Limb (tissue), 2 donors: Measurements from ENCODE around the gene TEDC1.

ENCODE experiments used
- DNase-seq, 2 donors: peaks; one replicate each; pipeline ENCODE4 v3.0.0-alpha.2; 2016; ENCODE audit errors: extremely low spot score in 2 of 2

Gene TEDC1

DNA sequence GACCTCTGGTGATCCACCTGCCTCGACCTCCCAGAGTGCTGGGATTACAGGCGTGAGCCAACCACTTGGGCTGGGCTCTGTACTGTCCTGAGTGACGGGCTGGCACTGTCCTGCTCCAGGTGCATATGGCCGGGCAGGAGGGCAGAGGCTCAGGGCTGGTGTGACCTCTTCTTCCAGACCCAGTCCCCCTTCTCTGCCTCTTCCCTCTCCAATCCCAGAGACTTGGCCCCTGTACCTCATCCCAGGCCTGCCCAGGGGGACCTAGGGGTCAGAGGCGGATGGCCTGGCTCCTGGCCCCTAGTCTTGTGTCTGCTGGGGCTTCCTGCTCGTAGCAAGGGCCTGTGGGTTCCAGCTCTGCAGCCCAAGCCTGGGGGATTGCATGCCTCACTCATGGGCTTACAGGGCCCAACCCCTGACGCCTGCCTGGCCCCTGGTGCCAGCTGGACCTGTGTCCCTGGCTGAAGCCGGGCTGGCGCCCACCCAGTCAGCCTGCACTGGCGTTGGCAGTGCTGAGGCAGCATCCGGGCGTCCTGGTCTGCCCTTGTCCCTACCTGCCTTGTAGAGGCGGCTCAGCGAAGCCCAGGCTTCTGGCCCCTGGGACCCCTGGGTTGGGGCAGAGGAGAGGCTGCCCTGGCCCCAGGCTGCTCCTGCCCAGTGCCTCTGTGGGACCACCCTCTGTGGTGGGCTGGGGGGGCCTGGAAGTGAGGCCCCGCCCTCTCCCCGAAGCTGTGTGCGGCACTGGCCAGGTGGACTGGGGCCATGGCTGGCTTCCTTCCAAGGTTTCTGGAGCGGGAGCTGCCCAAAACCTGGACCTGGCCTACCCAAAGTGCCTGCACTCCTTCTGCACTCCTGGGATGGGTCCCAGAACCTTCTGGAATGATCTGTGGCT, 4.3 kb downstream of the TEDC1 start:
- DNase-seq = peak in 1 of 2 donors; percentile 43

DNA sequence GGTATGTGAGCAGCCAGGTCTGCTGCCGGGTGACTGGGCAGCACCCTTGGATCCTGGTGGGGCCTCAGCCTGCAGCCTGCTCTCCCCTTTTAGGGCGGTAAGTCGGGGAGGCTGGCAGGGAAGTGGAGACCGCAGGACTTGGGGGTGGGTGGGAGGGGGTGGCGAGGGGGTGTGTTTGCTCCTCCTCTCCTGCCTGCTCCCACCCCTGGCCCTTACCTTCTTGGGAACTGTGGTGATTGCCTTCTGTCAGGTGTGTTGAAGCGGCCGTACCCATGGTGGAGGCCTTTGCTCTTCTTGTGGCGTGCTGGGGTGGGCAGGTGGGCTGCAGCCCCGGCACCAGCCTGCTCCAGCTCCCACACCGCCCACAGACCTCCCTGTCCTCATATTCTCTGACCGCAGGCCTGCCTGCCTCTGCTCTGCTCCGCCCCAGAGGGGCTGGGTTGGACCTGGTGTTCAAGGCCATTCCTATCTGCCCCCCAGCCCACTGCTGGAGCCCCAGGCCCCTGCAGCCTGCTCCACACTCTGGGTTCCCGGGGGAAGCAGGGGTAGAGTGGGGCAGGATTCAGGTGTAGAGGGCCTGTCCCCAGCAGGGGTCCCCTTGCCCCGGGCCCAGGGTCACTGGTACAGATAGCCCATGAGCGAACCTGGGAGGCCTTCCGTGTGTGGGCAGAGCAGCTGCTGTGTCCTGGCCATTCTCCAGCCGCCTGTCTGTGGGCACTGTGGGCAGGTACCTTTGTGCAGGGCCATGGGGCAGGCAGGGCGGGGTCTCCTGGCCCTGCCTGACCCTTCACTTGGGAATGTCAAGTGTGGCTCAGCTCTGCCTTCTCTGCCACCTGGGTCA, 5.2 kb downstream of the TEDC1 start:
- DNase-seq = no peak

DNA sequence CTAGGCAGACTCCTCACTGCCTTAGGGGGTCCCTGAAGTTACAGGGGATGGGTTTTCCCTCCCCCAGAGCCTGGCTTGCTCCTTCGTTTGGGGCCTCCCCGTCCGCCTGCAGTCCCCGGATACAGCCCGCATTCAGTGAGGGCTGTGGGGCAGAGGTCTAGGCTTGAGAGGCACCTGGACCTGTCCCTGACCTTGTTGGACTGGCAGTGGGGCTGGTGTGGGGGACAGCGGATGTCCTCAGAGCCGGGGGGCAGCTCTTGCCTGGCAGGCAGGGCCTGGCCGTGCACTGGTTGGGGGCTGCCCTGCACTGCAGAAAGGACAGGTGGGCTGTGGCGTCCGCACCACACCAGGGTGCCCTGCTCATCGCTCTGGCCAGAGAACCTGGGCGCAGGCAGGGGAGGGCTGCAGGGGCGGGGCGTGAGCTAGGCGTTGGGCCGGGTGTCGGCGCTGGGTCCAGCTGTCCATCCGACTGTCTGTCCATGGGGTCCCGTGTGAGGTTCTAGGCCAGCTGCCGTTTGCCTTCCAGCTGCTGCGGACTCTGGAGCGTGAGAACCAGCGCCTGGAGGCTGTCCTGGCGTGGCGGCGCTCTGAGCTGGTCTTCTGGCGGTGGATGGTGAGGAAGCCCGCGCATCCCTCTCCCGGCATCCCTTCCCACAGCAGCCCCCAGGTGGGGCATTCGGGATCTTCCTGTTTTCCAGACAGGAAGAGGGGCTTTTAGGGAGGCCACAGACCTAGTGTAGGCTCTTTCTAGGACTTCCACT, 6.0 kb downstream of the TEDC1 start:
- no peak for DNase-seq

DNA sequence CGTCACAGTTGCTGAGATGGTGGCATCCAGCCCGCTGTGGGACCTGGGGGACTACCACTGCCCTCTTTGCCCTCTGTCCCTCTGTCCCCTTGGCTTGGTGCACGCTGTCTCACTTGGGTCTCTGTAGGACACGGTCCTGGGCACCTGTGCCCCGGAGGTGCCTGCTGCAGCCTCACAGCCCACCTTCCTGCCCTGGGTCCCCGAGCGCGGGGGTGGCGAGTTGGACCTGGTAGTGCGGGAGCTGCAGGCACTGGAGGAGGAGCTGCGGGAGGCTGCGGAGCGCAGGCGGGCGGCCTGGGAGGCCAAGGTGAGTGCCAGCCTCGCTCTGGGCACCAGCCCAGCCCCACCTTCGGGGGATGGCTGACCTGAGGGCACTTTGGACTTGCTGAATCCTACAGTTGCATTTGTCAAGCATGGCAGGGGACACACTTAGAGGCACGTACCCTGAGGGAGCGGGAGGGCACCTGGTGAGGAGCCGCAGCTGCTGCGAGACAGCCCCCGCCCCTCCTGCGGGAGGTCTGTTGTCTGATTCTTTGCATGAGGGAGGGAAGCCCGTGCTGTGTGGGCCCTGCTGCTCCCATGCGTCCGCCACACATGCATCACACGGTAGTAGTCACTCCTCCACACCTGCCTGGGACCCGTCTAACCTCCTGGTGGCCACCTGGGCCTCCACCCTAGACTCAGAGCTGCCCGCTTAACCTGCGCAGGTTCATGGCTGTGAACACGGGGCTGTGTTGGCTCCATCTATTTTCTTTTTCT, 6.8 kb downstream of the TEDC1 start:
- peak in 1 of 2 donors; percentile 45 for DNase-seq

DNA sequence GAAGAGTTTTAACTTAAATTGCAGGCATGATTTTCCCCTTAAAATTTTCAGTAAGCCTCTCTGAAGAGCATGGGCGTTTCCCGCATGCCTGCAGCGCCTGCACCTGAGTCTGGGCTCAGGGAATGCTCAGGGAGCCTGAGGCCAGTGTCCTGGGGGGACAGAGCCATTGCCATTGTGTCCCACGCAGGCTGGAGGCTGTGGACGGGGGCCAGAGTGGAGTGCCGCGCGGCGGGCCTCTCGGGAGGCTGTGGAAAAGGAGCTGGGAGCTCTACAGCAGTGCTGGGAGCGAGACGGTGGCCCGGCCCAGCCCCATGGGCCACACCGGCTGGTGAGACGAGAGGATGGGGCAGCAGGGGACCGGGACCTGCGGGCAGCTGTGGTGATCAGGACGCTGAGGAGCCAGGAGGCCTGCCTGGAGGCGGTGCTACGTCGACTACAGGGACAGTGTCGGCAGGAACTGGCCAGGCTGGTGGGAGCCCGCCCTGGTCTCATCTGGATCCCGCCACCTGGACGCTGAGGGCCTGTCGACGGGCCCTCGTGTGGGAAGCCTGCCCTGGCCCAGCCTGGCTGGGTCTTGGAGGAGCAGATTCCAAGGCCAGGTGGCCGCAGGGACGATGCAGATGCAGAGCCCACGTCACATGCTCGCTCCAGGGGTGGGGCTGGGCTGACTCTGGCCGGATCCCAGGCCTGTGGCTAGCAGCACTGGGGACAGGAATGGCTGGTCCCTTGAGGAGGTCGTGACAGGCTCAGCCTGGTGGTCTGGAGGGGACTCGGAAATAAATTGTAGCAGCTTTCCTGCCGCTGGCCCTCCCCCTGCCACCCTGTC, 7.6 kb downstream of the TEDC1 start:
- peak in 1 of 2 donors; percentile 47 for DNase-seq

DNA sequence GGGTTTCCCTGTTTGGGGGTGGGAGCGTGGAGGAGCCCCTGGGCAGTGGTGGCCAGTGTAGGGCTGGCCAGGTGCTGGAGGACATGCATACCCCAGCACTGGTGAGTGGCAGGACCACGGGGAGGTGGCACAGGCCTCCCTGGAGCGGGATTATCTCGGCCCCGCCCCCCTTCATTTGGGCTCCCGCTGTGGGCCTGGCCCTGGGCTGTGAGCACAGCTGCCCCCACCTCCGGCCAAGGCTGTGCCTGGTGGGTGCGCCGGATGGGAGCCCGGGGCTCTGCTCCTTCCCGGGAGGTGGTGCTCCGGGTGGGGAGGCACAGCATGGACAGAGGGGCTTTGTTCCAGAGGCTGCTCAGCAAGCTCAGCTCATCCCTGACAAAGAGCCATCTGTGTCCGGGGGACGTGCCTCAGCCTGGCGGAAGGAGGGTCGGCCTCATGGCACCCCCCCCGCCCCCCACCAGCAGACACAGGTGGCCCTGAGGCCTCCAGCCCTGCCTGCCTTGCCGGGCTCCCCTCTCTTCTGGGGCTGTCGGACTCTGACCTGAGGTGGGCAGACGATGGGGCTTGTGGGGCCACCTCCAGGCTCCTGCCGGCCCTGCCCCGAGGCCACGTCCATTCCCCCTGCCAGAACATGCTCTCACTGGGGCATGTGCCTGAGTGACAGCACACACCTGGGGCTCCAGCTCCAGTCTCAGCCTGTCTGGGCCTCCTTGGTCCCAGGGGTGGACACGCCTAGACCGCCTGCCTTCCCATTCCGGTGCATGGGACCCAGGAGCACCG, 8.4 kb downstream of the TEDC1 start:
- peak in 1 of 2 donors; percentile 70 for DNase-seq

DNA sequence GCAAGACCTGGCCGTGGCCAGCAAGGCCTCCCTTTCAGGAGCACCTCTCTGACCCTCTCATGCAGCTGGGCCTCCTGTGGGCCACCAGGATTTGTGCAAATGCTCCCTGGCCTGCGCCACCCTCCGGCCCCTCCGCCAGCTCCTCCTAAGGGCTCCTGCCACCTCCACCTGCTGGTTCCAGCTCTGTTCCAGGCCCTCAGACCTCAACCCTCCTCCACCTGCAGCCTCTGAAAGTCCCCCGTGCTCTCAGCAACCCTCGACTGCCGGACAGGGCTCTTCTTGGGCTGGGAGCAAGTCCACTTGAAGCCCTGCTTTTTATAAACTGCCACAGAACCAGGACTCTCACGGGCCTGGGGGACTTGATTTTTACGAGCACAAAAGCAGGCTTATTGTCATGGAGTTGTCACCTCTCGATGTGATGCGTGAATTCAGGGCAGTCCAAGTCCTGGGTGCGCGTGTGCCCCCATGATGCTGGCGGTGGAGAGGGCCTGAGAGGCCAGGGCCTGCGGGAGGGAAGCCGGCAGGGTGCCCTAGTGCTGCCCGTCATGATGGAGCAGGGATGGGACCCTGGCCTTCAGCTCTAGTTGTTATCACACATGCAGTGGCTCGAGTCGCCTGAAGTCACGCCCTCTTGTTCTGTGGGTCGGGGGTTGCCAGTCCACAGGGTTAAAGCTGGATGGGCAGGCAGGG, 9.1 kb downstream of the TEDC1 start:
- no peak for DNase-seq

DNA sequence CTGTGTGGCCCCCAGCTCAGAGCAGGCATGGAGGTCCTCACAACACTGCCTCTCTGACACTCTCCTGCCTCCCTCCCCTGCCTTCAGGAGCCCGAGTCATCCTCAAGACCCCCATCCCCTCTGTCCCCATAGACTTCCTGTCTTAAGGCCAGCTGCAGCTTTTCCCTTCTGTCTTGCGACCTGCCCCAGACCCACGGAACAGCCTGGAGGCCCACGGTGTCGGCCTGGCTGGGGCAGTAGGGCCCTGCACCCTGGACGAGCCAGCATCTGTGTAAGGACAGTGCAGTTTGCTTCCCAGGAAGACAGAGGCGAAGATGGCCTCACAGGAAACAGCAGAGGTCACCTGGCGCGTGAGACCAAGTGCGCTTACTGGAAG, 9.7 kb downstream of the TEDC1 start:
- no peak for DNase-seq

DNA sequence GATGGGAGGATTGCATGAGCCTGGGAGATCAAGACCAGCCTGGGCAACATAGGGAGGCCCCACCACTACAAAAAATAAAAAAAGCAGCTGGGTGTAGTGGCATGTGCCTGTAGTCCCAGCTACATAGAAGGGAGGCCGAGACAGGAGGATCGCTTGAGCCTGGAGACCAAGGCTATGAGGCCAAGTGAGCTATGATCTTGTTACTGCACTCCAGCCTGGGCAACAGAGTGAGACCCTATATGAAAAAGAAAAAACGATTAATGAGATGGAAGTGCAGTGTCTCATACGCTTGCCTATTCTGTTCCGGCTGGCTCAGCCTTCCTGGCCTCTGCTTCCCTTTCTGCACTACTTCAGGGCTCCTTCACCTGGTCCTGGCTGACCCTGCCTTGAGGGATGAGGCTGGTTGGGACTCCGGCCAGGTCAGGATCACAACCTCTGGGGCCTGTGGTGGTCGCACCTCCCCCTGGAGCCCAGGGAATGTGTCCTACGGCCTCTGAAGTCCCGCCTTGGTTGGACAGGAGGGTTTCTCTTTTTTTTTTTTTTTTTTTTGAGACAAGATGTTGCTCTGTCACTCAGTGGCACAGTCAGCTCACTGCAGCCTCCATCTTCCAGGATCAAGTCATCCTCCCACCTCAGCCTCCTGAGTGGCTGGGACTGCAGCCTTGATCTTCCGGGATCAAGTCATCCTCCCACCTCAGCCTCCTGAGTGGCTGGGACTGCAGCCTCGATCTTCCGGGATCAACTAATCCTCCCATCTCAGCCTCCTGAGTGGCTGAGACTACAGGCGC, 10.7 kb downstream of the TEDC1 start:
- no peak for DNase-seq

DNA sequence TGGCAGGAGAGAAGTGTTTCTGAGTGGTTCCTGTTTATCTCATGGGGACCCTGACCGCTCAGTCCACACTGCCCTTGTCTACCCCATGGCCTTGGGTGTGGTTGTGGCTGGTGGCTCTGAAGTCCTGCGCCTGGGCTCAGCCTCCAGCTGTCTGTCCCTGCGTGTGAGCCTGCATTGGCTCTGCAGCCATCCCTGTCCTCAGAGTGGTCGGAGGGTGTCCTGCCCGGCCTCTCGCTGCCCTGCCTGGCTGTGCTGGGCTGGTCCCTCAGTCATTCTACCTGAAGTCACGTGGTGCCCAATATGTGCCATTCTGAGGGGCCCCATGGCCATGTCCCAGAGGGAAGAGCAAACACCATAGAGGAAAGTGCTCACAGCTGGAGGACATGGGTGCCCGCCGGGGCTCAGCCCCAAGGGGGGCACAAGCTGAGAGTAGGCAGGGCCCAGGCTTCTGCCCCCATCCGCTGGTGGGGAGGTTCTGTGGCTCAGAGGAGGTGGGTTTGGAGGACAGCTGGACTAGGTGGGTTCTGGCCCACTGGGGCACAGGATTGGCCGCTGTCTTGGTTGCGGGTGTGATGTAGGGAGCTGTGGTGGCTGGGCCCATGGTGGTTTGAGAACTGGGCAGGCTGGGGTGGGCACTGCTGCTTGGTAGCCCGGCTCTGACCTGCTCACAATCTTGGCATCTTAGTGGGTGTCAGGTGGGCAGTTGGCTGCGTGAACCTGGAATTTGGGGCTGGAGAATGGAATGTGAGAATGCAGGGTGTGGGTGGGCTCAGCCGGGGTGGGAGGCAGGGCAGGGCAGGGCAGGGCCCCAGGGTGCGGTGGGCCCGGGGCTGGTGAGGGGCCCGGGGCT, 11.6 kb downstream of the TEDC1 start:
- DNase-seq = no peak

DNA sequence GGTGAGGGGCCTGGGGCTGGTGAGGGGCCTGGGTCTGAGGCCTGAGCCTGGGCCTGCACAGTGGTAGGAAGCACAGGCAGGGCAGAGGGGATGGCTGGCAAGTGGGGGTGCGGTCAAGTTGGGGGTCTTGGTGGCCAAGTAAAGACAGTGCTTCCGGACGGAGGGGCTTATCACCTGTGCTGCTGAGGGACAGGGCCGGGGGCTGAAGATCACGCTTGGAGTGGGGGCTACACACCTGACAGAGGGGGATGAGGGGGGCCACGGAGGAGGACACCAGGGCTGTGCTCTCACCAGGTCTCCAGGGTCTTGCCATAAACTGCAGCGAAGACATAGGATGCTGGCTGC, 12.2 kb downstream of the TEDC1 start:
- no peak for DNase-seq

DNA sequence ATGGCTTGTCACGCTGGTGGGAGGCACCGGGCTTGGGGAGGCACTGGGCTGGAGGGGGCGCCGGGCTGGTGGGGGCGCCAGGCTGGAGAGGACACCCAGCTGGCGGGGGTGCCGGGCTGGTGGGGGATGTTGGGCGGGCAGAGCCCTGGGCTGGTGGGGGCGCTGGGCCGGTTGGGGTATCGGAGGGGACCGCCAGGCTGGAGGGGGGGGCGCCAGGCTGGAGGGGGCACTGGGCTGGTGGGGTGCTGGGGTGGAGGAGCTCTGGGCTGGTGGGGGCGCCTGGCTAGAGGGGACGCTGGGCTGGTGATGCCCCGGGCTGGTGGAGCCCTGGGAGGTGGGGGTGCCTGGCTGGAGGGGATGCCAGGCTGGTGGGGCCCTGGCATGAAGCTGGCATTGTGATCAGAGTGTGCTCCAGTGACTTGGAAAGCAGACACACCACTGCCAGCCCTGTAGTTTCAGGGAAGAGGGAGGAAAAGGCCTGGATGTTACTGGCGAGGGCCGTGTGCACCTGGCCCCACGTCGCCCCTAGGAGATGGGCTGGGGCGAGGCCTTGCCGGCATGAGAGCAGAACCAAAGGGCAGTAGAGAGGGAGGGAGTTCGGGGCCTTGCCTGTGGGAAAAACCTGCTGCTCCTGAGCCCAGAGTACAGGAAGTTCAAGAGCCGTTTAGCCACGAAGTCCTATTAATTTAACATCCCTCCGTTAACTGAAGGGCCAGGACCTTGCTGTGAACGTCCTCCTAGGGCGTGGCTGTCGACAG, 13.1 kb downstream of the TEDC1 start:
- DNase-seq = no peak

DNA sequence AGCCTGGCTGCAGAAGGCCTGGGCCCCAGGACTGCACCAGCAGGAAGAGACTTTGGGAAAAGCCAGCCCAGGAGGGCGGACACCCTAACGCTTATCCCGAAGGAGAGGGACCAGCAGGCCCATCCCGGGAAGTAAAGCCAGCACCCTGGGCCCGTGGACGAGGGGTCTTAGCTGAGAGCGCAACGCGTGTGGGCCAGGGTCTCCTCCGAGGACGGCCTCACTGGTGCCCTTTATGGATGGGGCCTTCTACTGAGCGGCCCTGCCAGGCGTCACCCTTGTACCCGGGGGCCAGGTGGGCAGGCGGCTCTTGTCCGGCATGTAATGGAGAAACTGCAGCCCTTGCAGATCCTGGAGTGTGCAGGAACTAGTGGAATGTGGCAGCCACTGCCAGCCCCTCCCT, 14.1 kb downstream of the TEDC1 start:
- no peak for DNase-seq

DNA sequence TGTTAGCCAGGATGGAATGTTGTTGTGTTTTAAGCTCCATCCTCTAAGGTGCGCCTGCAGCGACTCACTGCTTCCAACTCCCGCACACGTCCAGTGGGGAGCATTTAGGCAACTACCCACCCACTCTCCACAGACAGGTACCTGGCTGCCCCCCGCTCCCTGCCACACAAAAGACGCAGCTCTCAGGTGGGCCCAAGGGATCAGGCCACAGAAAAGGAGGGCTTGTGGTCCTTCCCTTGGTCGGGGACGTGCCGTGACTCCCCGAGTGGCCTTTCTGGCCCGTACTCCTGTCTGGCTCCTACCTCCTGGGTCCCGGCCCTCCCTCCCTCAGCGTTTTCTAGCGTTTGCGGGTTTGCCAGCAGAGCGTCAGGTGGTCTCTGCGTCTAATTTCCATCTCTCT, 16.2 kb downstream of the TEDC1 start:
- no peak for DNase-seq

DNA sequence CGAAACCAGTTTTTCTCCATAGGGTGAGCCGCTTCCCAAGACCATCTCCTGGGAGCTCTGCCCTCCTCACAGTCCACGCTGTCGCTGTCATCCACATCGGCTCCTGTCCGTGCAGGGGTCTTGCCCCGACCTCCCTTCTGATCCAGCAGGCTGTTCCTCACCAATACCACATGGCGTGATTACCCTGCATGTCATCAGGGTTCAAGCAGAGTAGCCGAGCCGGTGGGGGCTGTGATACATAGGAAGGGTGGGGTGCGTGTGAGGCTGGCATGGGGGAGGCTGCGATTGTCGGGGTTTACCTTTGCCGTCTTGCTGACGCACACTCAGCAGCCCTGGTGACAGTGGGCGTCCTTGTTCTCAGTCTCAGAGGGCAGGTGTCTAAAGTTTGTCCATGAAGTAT, 17.0 kb downstream of the TEDC1 start:
- DNase-seq = no peak

DNA sequence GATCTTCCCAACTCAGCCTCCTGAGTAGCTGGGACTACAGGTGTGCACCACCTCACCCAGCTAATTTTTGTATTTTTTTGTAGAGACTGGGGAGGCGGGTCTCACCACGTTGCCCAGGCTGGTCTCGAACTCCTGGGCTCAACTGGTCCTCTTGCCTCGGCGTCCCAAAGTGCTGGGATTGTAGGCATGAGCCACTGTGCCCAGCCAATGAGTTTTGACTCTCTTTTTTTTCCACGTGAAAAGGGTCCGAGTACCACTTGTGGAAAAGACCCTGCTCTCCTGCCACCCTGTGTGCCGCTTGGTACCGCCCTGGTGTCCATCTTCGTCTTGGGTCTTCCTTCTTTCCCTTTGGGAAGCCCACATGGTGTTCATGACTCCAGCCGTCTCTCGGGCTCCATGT, 17.6 kb downstream of the TEDC1 start:
- DNase-seq = no peak

DNA sequence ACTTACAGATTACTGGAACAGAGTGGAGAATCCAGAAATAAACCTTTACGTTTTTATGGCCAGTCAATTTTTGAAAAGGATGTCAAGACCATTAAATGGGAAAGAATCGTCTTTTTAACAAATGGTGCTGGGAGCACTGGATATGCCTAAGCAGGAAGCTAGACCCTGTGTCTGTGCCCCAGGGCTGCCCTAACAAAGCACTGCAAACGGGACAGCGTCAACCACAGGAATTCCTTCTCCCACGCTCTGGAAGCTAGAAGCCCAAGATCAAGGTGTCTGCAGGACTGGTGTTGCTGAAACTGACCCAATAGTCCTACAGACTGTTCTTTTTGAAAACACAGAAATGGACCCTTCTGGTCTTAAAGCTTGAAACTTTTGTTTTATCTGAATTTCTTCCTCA, 26.1 kb downstream of the TEDC1 start:
- DNase-seq = no peak
